ENCODE results near the gene LAMA3. TPM values are rescaled to one million over a fixed set of nuclear protein-coding genes. Genes with fewer than 3 reads are reported as not detected.

LAMA3 gene
- total RNA-seq, 1 donor from 2014 or later, result 69.8 TPM

DNA sequence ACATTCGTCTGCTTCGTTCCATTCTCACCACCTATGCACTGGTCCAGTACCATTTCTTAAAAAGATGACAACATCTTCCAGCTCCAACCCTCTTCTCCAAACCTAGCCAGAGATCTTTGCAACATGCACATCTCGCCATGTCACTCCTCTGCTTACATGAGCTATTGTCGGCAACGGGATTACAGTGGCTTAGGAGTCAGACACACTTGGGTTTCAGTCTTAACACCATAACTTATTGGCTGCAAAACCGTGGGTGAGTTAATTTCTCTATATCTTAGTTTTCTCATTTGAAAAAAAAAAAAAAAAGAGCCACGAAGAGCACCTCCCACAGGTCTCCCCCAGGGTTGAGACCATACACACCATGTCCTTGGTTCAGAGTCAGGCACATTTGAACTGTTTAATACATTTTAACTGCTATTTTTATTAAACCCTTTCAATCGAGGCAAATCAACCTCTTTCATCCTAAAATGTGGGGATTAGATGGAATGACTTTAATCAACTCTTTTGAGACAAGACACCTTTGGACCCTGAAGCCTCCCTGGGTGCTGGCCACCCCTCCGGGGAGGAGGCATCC lies 27.4 kb upstream of the LAMA3 start:
- DNase-seq (ENCODE audit: low read depth), result no peak
- H3K4me3 ChIP-seq (ENCODE audit: low read depth, low read length), result peak overlapping the region; percentile 48
- TF ChIP-seq, protein P1, sequence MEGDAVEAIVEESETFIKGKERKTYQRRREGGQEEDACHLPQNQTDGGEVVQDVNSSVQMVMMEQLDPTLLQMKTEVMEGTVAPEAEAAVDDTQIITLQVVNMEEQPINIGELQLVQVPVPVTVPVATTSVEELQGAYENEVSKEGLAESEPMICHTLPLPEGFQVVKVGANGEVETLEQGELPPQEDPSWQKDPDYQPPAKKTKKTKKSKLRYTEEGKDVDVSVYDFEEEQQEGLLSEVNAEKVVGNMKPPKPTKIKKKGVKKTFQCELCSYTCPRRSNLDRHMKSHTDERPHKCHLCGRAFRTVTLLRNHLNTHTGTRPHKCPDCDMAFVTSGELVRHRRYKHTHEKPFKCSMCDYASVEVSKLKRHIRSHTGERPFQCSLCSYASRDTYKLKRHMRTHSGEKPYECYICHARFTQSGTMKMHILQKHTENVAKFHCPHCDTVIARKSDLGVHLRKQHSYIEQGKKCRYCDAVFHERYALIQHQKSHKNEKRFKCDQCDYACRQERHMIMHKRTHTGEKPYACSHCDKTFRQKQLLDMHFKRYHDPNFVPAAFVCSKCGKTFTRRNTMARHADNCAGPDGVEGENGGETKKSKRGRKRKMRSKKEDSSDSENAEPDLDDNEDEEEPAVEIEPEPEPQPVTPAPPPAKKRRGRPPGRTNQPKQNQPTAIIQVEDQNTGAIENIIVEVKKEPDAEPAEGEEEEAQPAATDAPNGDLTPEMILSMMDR (conservative IDR thresholded peaks at IDR 0.05; ENCODE audit: low read depth, low read length), result no peak

DNA sequence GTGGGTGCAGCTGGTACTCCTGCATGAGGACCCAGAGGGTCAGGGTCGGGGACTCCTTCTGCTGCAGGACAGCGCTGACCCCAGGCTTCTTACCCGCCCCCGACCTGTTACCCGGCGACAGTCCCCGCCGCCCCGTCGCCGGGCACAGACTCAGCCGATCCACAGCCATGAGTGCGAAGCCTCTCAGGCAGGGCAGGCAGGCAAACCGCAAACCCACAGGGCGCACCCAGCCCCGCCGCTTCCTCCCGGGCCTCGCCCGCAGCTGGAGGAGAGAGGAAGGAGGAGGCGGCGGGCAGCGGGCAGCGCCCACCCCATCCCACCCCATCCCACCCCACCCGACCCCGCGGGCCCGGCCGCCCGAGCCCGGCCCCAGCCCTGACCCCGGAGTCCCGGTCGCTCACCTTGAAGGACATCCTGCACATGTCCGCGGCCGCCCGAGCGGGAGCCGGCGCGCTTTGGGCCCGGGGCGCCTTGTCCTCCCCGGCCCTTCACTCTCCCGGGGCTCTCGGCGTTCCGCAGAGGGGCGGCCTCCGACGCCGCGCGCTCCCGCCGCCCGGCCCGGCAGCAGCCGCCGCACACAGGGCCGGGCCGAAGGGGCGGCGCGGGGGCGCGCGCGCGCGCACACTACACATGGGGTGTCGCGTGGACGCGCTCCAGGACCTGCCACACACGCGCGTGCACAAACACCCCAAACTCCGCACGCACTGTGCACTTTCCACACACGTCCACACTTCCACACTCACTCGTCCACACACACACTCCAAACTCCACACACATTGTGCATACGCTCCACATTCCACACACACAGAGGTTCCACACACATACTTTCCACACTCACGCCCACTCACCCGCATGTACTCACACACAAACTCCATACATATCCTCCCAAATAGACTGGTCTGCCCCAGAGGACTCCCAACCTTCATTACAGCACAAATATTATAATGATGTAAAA lies 26.7 kb upstream of the LAMA3 start, which contains the start of gene ANKRD29:
Gene ANKRD29 (minus strand): TSS at position 603 of the 955 bp plus-strand sequence. CDS start 181 bp downstream, at position 422.
- DNase-seq (ENCODE audit: low read depth), result no peak
- peak within 1 kb of the TSS; percentile 48 for H3K4me3 ChIP-seq (ENCODE audit: low read depth, low read length)
- TF ChIP-seq, protein P1 (conservative IDR thresholded peaks at IDR 0.05; ENCODE audit: low read depth, low read length), result no peak

DNA sequence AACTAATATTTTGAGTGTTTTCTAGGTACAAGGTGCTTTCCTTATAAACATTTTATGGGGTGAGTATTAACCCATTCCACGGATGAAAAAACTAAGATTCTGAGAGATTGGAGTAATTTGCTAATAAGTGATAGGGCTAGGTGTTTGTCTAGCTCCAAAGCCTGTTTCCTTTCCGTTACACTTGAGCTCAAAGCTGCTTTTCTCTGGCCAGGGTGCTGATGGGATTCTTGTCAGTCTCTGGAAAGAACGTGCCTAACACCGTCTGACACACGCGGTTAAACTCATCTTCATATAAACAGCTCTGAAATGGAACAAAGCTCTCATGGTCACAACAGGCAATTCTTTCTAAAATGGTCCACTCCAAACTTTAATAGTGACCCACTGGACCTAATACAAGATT lies 24.6 kb upstream of the LAMA3 start:
- no peak for DNase-seq (ENCODE audit: low read depth)
- TF ChIP-seq, protein P1 (conservative IDR thresholded peaks at IDR 0.05; ENCODE audit: low read depth, low read length), result no peak
- H3K4me3 ChIP-seq (ENCODE audit: low read depth, low read length), result no peak overlapping the region

DNA sequence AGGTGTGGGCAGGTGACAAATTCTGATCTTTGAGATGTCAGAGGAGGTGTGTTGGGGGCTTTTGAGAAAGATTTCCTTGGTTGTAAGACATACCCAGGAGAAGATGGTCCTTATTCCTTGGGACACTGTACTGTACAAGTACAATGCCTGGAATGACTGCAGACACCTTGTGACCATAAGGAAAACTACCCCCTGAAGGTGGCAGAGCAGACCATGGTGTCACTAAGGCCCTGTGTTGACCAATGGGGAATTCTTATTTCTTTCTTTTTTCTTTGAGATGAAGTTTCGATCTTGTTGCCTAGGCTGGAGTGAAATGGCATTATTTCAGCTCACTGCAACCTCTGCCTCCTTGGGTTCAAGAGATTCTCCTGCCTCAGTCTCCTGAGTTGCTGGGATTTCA lies 22.1 kb upstream of the LAMA3 start:
- TF ChIP-seq, protein P1 (conservative IDR thresholded peaks at IDR 0.05; ENCODE audit: low read depth, low read length), result no peak
- no peak for DNase-seq (ENCODE audit: low read depth)

DNA sequence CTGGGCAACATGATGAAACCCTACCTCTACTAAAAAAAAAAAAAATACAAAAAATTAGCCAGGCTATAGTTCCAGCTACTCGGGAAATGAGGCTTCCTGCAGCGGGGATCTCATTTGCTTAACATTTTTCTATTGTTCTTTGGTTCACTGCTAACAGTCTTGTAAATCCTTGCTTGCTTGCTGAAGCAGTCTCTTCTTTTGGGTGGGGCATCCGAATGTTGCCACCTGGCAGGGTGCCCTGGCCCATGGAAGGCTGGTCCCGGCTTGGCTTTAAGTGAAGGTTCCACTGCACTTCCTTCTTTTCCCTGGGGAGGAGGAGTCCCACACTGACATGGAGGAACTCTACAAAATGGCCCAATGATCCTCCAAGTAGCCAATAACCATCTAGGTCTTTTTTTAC lies 20.5 kb upstream of the LAMA3 start:
- TF ChIP-seq, protein P1 (conservative IDR thresholded peaks at IDR 0.05; ENCODE audit: low read depth, low read length), result no peak
- no peak for DNase-seq (ENCODE audit: low read depth)
- H3K4me3 ChIP-seq (ENCODE audit: low read depth, low read length), result no peak overlapping the region

More for the DNA sequence above, 22.1 kb upstream of the LAMA3 start:
- no peak overlapping the region for H3K4me3 ChIP-seq (ENCODE audit: low read depth, low read length)

DNA sequence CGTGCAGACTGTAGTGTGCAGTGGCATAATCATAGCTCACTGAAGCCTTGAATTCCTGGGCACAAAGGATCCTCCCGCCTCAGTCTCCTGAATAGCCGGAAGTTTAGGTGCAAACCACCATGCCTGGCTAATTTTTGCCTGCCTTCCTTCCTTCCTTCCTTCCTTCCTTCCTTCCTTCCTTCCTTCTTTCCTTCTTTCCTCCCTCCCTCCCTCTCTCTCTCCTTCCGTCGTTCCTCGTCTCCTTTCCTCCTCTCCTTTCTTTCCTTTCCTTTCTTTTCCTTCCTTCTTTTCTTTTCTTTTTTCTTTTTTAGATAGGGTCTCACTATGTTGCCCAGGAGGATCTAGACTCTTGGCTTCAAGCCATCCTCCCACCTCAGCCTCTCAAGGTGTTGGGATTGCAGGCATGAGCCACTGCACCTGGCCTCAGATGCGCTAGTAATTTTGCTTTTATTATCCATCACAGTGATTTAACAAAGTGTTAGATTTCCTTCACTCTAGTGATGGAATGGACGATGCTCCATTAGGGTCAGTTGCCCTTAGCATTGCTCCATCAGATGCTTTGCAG lies 20.0 kb upstream of the LAMA3 start:
- H3K4me3 ChIP-seq (ENCODE audit: low read depth, low read length), result no peak overlapping the region

More for the DNA sequence above, 20.0 kb upstream of the LAMA3 start:
- DNase-seq (ENCODE audit: low read depth), result no peak
- TF ChIP-seq, protein P1 (conservative IDR thresholded peaks at IDR 0.05; ENCODE audit: low read depth, low read length), result no peak
